DND-41 (cell line): ENCODE results near the gene HSCB.

Experiments used
- ATAC-seq: fragments of 200-7000 bp; cut with Tn5 transposase; 3 replicates; pipeline ENCODE4 v1.9.1; 2021; ENCODE audit warnings: low read depth; ENCODE audit not compliant: insufficient read depth
- DNase-seq: peaks from one replicate; pipeline ENCODE4 v3.0.0-alpha.2; 2020
- H2AFZ ChIP-seq: 2 replicates; pipeline ENCODE4 v1.6.0; 2012; ENCODE audit warnings: low read depth, low read length
- H3K27ac ChIP-seq: 2 replicates; pipeline ENCODE4 v1.5.1; 2012; ENCODE audit warnings: low read length, inconsistent platforms
- H3K27me3 ChIP-seq: fragments of 200-600 bp; sonication (generic); 2 replicates; pipeline ENCODE4 v1.6.0; 2012; ENCODE audit warnings: low read length, mild to moderate bottlenecking, inconsistent platforms; ENCODE audit not compliant: insufficient read depth, poor library complexity
- H3K36me3 ChIP-seq: 2 replicates; pipeline ENCODE4 v1.5.1; 2012; ENCODE audit warnings: low read length, inconsistent platforms; ENCODE audit not compliant: insufficient read depth
- H3K4me1 ChIP-seq: 2 replicates; pipeline ENCODE4 v1.5.1; 2012; ENCODE audit warnings: mild to moderate bottlenecking, low read length; ENCODE audit not compliant: insufficient read depth
- H3K4me2 ChIP-seq: 2 replicates; pipeline ENCODE4 v1.6.0; 2012; ENCODE audit warnings: mild to moderate bottlenecking, moderate library complexity, low read length, inconsistent platforms; ENCODE audit not compliant: insufficient read depth
- H3K4me3 ChIP-seq, 2 experiments: fragments of 200-600 bp in 1 of 2; shearing (Covaris generic) in 1 of 2; 2 replicates each; pipeline ENCODE4 v1.5.1; 2012 to 2016; ENCODE audit warnings: inconsistent platforms in 2 of 2, low read length in 2 of 2, mild to moderate bottlenecking in 2 of 2, low read depth in 1 of 2, moderate library complexity in 1 of 2
- H3K79me2 ChIP-seq: 2 replicates; pipeline ENCODE4 v1.6.0; 2012; ENCODE audit warnings: low read length, inconsistent platforms; ENCODE audit not compliant: insufficient read depth
- H3K9ac ChIP-seq: 2 replicates; pipeline ENCODE4 v1.6.0; 2012; ENCODE audit warnings: low read depth, mild to moderate bottlenecking, inconsistent platforms, low read length, moderate library complexity
- H3K9me3 ChIP-seq: 2 replicates; pipeline ENCODE4 v1.5.1; 2012; ENCODE audit warnings: low read length, moderate library complexity, mild to moderate bottlenecking, inconsistent platforms; ENCODE audit not compliant: insufficient read depth, severe bottlenecking
- H4K20me1 ChIP-seq: 2 replicates; pipeline ENCODE4 v1.6.0; 2012; ENCODE audit warnings: low read length; ENCODE audit not compliant: insufficient read depth
- EZH2 ChIP-seq: IDR thresholded peaks from 3 replicates; pipeline ENCODE4 v1.6.1; 2012; ENCODE audit warnings: borderline replicate concordance, low read depth, mild to moderate bottlenecking, moderate library complexity, low read length, inconsistent platforms; ENCODE audit not compliant: severe bottlenecking
- TF ChIP-seq, protein P1 (sequence below): IDR thresholded peaks from 2 replicates; pipeline ENCODE4 v1.5.1; 2012; ENCODE audit warnings: borderline replicate concordance, low read length, moderate library complexity, mild to moderate bottlenecking; ENCODE audit not compliant: poor library complexity, severe bottlenecking; ENCODE audit errors: extremely low read depth

HSCB gene

DNA sequence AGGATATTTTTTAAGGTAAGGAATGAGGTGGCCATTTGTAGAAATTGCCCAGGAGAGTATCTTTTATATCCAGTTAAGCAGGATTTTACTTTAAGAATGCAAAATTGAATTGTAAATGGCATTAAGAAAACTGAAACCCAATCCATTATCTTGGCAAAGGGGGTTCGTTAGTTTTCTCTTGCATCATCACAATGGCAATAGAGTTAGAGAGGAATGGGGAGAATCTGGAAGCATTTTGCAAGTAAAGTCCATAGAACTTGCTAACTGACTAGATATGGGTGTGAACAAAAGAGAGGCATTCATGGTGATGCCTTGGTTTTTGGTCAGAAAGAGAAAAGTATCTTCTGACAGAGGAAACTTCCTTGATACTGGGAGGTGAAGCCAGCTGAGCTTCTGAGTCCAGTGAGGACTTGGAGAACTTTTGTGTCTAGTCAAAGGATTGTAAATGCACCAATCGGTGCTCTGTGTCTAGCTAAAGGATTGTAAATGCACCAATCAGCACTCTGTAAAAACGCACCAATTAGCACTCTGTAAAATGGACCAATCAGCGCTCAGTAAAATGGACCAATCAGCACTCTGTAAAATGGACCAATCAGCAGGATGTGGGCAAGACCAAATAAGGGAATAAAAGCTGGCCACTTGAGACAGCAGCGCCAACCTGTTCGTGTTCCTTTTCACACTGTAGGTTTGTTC is 27.0 kb downstream of the HSCB start:
- no peak for ATAC-seq

DNA sequence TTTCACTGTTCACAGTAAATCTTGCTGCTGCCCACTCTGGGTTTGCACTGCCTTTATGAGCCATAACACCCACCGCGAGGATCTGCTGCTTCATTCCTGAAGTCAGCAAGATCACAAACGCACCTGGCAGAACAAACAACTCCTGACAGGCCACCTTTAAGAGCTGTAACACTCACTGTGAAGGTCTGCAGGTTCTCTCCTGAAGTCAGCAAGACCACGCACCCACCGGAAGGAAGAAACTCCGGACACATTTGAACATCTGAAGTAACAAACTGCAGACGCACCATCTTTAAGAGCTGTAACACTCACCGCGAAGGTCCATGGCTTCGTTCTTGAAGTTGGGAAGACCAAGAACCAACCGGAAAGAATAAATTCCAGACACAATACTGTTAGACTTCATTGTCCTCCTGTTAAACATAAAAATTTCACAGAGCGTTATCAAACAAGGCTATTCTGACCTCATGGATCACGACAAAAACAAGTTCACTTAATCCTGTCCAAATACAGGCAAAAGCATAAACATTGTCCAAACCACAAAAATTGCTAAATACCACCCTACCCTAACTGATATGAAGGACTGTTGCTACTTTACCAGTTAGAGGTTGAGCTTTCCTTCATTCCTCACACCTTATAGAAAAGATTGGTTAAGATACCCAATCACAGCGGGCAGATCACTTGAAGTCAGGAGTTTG is 27.7 kb downstream of the HSCB start:
- TF ChIP-seq, protein P1, sequence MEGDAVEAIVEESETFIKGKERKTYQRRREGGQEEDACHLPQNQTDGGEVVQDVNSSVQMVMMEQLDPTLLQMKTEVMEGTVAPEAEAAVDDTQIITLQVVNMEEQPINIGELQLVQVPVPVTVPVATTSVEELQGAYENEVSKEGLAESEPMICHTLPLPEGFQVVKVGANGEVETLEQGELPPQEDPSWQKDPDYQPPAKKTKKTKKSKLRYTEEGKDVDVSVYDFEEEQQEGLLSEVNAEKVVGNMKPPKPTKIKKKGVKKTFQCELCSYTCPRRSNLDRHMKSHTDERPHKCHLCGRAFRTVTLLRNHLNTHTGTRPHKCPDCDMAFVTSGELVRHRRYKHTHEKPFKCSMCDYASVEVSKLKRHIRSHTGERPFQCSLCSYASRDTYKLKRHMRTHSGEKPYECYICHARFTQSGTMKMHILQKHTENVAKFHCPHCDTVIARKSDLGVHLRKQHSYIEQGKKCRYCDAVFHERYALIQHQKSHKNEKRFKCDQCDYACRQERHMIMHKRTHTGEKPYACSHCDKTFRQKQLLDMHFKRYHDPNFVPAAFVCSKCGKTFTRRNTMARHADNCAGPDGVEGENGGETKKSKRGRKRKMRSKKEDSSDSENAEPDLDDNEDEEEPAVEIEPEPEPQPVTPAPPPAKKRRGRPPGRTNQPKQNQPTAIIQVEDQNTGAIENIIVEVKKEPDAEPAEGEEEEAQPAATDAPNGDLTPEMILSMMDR: no peak
- no peak for TF ChIP-seq EZH2
- no peak overlapping the region for H3K9ac ChIP-seq
- H4K20me1 ChIP-seq: peaks cover 5% of the 10 kb centered on the region; the same call in 1 of the 2 replicates
- H3K9me3 ChIP-seq: no peaks in the 10 kb centered on the region
- no peak overlapping the region for H3K27ac ChIP-seq
- no peaks in the 10 kb centered on the region for H3K27me3 ChIP-seq
- ATAC-seq (no peak), DNase-seq (no peak)
- peaks cover 21% of the 10 kb centered on the region for H3K79me2 ChIP-seq
- H3K4me3 ChIP-seq: no peak overlapping the region
- peaks cover 17% of the 10 kb centered on the region for H3K4me1 ChIP-seq
- H3K4me2 ChIP-seq: no peak overlapping the region
- peaks cover 3% of the 10 kb centered on the region for H3K36me3 ChIP-seq
- no peak overlapping the region for H2AFZ ChIP-seq

More for the DNA sequence above, 27.0 kb downstream of the HSCB start:
- no peak overlapping the region for H3K9ac ChIP-seq
- H3K27ac ChIP-seq: no peak overlapping the region
- H3K4me1 ChIP-seq: peaks cover 10% of the 10 kb centered on the region
- peaks cover 14% of the 10 kb centered on the region for H3K79me2 ChIP-seq
- H2AFZ ChIP-seq: no peak overlapping the region
- no peak overlapping the region for H3K4me2 ChIP-seq
- H3K4me3 ChIP-seq: no peak overlapping the region
- H4K20me1 ChIP-seq: peaks cover 5% of the 10 kb centered on the region; the same call in 1 of the 2 replicates
- TF ChIP-seq EZH2: no peak
- TF ChIP-seq, protein P1: no peak
- H3K27me3 ChIP-seq: no peaks in the 10 kb centered on the region
- no peaks in the 10 kb centered on the region for H3K9me3 ChIP-seq
- no peak for DNase-seq
- H3K36me3 ChIP-seq: no peaks in the 10 kb centered on the region; the same call in 1 of the 2 replicates

DNA sequence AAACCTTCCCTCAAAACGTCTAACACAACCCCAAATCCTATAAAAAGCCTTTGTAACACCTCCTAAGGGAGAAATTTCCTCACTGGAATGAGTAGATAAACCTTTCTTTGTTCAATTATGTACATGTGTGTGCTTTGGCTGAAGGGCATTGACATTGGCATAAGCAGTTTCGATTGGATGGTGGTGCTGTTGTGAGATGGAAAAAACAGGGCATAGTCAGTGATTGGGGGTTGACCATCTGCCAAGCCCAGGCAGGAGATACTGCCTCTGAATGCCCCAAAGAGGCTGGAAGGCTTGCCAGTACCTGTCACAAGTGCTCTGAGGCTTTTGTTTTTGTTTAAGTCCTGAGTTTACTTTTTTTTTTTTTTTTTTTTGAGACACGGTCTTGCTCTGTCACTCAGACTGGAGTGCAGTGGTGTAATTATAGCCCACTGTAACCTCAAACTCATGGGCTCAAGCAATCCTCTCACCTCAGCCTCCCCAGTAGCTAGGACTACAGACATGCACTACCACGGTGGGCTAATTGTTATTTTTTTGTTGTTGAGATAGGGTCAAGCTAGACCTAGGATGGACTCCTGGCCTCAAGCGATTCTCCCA is 29.5 kb downstream of the HSCB start:
- H3K36me3 ChIP-seq: peaks cover 20% of the 10 kb centered on the region
- no peaks in the 10 kb centered on the region for H3K9me3 ChIP-seq
- ATAC-seq (no peak), DNase-seq (no peak)
- H3K79me2 ChIP-seq: peaks cover 38% of the 10 kb centered on the region
- H3K4me3 ChIP-seq: no peak overlapping the region
- no peaks in the 10 kb centered on the region for H3K27me3 ChIP-seq
- H2AFZ ChIP-seq: no peak overlapping the region
- peaks cover 35% of the 10 kb centered on the region for H3K4me1 ChIP-seq
- H4K20me1 ChIP-seq: peaks cover 11% of the 10 kb centered on the region; the same call in 1 of the 2 replicates
- H3K9ac ChIP-seq: no peak overlapping the region
- no peak for TF ChIP-seq EZH2
- TF ChIP-seq, protein P1: no peak
- H3K27ac ChIP-seq: no peak overlapping the region
- no peak overlapping the region for H3K4me2 ChIP-seq
